ENCODE data around the gene PTPN14.

GRCh38 chr1:214352838-214353237 is 198.6 kb downstream of the PTPN14 start:
- TF ChIP-seq CTCF (IDR thresholded peaks at IDR 0.05) = no peak
- no peak for TF ChIP-seq POLR2A (IDR thresholded peaks at IDR 0.05)
